Liver (tissue), 9 donors: Measurements from ENCODE around the gene SLC41A1. TPM values are rescaled to one million over a fixed set of nuclear protein-coding genes. Genes with fewer than 3 reads are reported as not detected.

Experiments
- DNase-seq: peaks from one replicate; pipeline ENCODE4 v3.0.0-alpha.2; 2017; ENCODE audit warnings: low spot score
- H3K27ac ChIP-seq, 2 donors: one replicate each; pipeline ENCODE4 v1.7.0; 2013; ENCODE audit warnings: inconsistent platforms in 2 of 2, low read length in 2 of 2, control low read depth in 1 of 2, low read depth in 1 of 2, mild to moderate bottlenecking in 1 of 2
- H3K27me3 ChIP-seq, 4 donors: one replicate each; pipeline versions ENCODE4 v1.6.1 to v1.7.0; 2013; ENCODE audit warnings: low read length in 3 of 4, inconsistent platforms in 1 of 4, mild to moderate bottlenecking in 1 of 4, moderate library complexity in 1 of 4; ENCODE audit not compliant: control insufficient read depth in 4 of 4, insufficient read depth in 4 of 4
- H3K36me3 ChIP-seq, 4 donors: one replicate each; pipeline versions ENCODE4 v1.6.1 to v1.7.0; 2013; ENCODE audit warnings: low read length in 3 of 4, mild to moderate bottlenecking in 3 of 4, low read depth in 1 of 4, moderate library complexity in 1 of 4; ENCODE audit not compliant: control insufficient read depth in 4 of 4, insufficient read depth in 3 of 4
- H3K4me1 ChIP-seq, 4 donors: one replicate each; pipeline versions ENCODE4 v1.6.1 to v1.7.0; 2013; ENCODE audit warnings: low read length in 3 of 4, mild to moderate bottlenecking in 3 of 4, moderate library complexity in 1 of 4; ENCODE audit not compliant: control insufficient read depth in 4 of 4, insufficient read depth in 4 of 4
- H3K4me3 ChIP-seq, 3 donors: one replicate each; pipeline versions ENCODE4 v1.6.1 to v1.7.0; 2013; ENCODE audit warnings: low read length in 3 of 3, control low read depth in 1 of 3, low read depth in 1 of 3, mild to moderate bottlenecking in 1 of 3
- H3K9ac ChIP-seq, 2 donors: one replicate each; pipeline ENCODE4 v1.7.0; 2013; ENCODE audit warnings: low read length in 2 of 2, mild to moderate bottlenecking in 2 of 2, moderate library complexity in 2 of 2, control low read depth in 1 of 2, low read depth in 1 of 2
- H3K9me3 ChIP-seq, 4 donors: one replicate each; pipeline versions ENCODE4 v1.6.1 to v1.7.0; 2013; ENCODE audit warnings: low read length in 3 of 4; ENCODE audit not compliant: control insufficient read depth in 4 of 4
- EGR1 ChIP-seq, 2 donors: IDR thresholded peaks; 2 replicates each; pipeline ENCODE4 v1.6.1; 2016 to 2018; ENCODE audit warnings: antibody characterized with exemption in 2 of 2, low read depth in 2 of 2
- FOXA1 ChIP-seq: IDR thresholded peaks from 2 replicates; pipeline ENCODE4 v1.6.1; 2016; ENCODE audit warnings: antibody characterized with exemption
- FOXA2 ChIP-seq: IDR thresholded peaks from 2 replicates; pipeline ENCODE4 v1.6.1; 2016; ENCODE audit warnings: antibody characterized with exemption
- GABPA ChIP-seq, 2 donors: IDR thresholded peaks in 1 of 2; conservative IDR thresholded peaks in 1 of 2; 2 replicates each; pipeline ENCODE4 v1.6.1; 2016; ENCODE audit warnings: antibody characterized with exemption in 2 of 2, mild to moderate bottlenecking in 1 of 2, moderate library complexity in 1 of 2
- HNF4A ChIP-seq, 2 donors: conservative IDR thresholded peaks; 2 replicates each; pipeline ENCODE4 v1.6.1; 2016; ENCODE audit warnings: antibody characterized with exemption in 2 of 2, mild to moderate bottlenecking in 2 of 2
- HNF4G ChIP-seq: IDR thresholded peaks from 2 replicates; pipeline ENCODE4 v1.6.1; 2016; ENCODE audit warnings: antibody characterized with exemption
- JUND ChIP-seq, 2 donors: IDR thresholded peaks; 2 replicates each; pipeline ENCODE4 v1.6.1; 2016; ENCODE audit warnings: antibody characterized with exemption in 2 of 2
- NR2F2 ChIP-seq: IDR thresholded peaks from 2 replicates; pipeline ENCODE4 v1.6.1; 2016; ENCODE audit warnings: antibody characterized with exemption
- RAD21 ChIP-seq, 2 donors: IDR thresholded peaks; 2 replicates each; pipeline ENCODE4 v1.6.1; 2016; ENCODE audit warnings: antibody characterized with exemption in 2 of 2, mild to moderate bottlenecking in 2 of 2
- RXRA ChIP-seq, 2 donors: IDR thresholded peaks; 2 replicates each; pipeline ENCODE4 v1.6.1; 2017 to 2018; ENCODE audit warnings: antibody characterized with exemption in 2 of 2, mild to moderate bottlenecking in 1 of 2
- TAF1 ChIP-seq: conservative IDR thresholded peaks from 2 replicates; pipeline ENCODE4 v1.6.1; 2016; ENCODE audit warnings: antibody characterized with exemption, mild to moderate bottlenecking
- YY1 ChIP-seq: IDR thresholded peaks from 2 replicates; pipeline ENCODE4 v1.6.1; 2016; ENCODE audit warnings: antibody characterized with exemption, mild to moderate bottlenecking
- WGBS: extraction: QIAGEN DNeasy Blood & Tissue Kit; methylation state at CpG from one replicate; pipeline ENCODE4 v1.1.7; 2013; 5-methylcytosine and 5-hydroxymethylcytosine counted together
- polyA plus RNA-seq, 2 donors: library from polyadenylated mRNA; stranded (reverse) in 1 of 2; unstranded in 1 of 2; fragments of 200-250 nt in 1 of 2; fragments of >200 nt in 1 of 2; fragmentation: Nextera tagmentation in 1 of 2; extraction: Ambion mirVana in 1 of 2; gene quantifications; one replicate each; pipeline versions ENCODE4 v1.2.1 to v1.2.3, GENCODE V29; 2013 to 2015
- total RNA-seq, 2 donors: library from RNA; depleted of rRNA; stranded (reverse); fragments of >200 nt; gene quantifications; one replicate each; pipeline ENCODE4 v1.2.3, GENCODE V29; 2014
- TF ChIP-seq, protein P1 (sequence below): IDR thresholded peaks from 2 replicates; pipeline ENCODE4 v1.6.1; 2016; ENCODE audit warnings: antibody characterized with exemption
- TF ChIP-seq, protein P2 (sequence below): fragments of 150-350 bp; IDR thresholded peaks from 2 replicates; pipeline ENCODE4 v1.5.1; 2017; ENCODE audit warnings: improper control_type of control experiment, low read depth, low read length; ENCODE audit not compliant: missing input control
- TF ChIP-seq, protein P3 (sequence below): IDR thresholded peaks from 2 replicates; pipeline ENCODE4 v1.6.1; 2016; ENCODE audit warnings: antibody characterized with exemption
- TF ChIP-seq, protein P4 (sequence below): IDR thresholded peaks from 2 replicates; pipeline ENCODE4 v1.6.1; 2016; ENCODE audit warnings: antibody characterized with exemption
- TF ChIP-seq, protein P5 (sequence below): IDR thresholded peaks from 2 replicates; pipeline ENCODE4 v1.6.1; 2016; ENCODE audit warnings: antibody characterized with exemption, mild to moderate bottlenecking
- donor health status: healthy.
- donor health status: healthy.
- donor health status: healthy.
- donor health status: healthy.
- donor health status: healthy.

Gene SLC41A1
- total and polyA plus RNA-seq, 4 donors = 2.6 to 9.1 (median 4.1) TPM

DNA sequence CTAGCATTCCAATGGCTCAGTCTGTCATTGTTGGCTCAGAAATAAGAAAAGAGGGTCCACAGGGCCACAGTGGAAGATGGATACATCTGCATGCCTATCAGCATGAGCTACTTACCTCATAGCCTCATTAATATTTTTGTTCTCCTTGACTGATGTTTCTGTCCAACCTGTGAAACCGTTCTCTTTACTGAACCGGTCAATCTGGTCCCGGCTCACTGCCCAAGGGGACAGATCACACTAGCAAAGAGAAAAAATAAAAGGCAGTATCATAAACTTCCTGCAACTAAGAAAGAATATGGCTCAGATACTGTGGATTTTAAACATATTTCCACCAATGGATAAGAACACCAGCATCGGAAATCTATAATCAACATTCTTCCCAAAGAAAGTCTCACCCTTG is 42.4 kb downstream of the SLC41A1 start:
- no peak for DNase-seq
- Histone ChIP-seq H3K9me3 (no peaks in the 10 kb centered on the region), H3K27me3 (no peaks in the 10 kb centered on the region), H3K9ac (no peak overlapping the region), H3K4me1 (peaks cover 0 to 6% (median 4%) of the 10 kb centered on the region in 4 donors), H3K27ac (no peak overlapping the region), H3K36me3 (peaks cover 0 to 9% (median 4%) of the 10 kb centered on the region in 4 donors), H3K4me3 (no peak overlapping the region)
- TF ChIP-seq, protein P1, sequence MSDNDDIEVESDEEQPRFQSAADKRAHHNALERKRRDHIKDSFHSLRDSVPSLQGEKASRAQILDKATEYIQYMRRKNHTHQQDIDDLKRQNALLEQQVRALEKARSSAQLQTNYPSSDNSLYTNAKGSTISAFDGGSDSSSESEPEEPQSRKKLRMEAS = no peak
- TF ChIP-seq YY1 (no peak), RAD21 (IDR thresholded peaks at IDR 0.05) (no peak), TAF1 (no peak), RXRA (IDR thresholded peaks at IDR 0.05) (no peak), EGR1 (IDR thresholded peaks at IDR 0.05; ENCODE audit: low read depth in 2 of 2) (no peak), GABPA (IDR thresholded peaks at IDR 0.05 in 1 of 2, conservative IDR thresholded peaks at IDR 0.05 in 1 of 2) (no peak), FOXA1 (no peak), JUND (IDR thresholded peaks at IDR 0.05) (no peak), NR2F2 (no peak), HNF4A (conservative IDR thresholded peaks at IDR 0.05) (no peak)
- TF ChIP-seq, protein P2, sequence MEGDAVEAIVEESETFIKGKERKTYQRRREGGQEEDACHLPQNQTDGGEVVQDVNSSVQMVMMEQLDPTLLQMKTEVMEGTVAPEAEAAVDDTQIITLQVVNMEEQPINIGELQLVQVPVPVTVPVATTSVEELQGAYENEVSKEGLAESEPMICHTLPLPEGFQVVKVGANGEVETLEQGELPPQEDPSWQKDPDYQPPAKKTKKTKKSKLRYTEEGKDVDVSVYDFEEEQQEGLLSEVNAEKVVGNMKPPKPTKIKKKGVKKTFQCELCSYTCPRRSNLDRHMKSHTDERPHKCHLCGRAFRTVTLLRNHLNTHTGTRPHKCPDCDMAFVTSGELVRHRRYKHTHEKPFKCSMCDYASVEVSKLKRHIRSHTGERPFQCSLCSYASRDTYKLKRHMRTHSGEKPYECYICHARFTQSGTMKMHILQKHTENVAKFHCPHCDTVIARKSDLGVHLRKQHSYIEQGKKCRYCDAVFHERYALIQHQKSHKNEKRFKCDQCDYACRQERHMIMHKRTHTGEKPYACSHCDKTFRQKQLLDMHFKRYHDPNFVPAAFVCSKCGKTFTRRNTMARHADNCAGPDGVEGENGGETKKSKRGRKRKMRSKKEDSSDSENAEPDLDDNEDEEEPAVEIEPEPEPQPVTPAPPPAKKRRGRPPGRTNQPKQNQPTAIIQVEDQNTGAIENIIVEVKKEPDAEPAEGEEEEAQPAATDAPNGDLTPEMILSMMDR = no peak
- TF ChIP-seq, protein P3, sequence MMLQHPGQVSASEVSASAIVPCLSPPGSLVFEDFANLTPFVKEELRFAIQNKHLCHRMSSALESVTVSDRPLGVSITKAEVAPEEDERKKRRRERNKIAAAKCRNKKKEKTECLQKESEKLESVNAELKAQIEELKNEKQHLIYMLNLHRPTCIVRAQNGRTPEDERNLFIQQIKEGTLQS = no peak
- 92% methylated on average over 4 of the region's 4 CpGs for WGBS

DNA sequence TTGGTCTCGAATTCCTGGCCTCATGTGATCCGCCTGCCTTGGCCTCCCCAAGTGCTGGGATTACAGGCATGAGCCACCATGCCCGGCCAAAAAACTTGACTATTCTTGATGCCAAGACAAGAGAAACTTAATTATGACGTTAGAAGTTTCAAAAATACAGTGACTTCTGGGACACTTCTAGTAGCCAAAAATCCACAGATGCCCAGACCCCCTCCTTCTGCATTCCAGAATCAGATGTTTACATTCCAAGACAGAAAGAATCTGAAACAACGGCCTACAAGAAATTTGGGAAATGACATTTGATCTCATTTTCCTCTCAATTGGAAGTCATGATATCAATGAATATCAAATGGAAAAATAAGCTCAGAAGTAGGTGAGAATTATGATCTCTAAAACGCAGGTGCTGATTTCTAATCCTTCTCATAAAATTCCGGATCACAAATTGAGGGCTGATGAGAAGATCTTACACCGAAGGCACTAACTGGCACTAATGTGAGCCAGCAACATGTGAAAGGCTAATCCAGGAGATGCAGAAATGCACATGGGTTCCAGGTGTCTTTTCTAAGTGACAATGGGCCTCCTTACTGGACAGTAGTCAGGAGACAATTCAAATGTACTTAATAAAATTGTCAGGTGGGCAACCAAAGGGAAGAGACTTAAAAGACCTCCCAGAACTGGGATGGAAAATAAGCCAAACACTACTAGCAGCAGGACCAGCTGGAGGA is 43.2 kb downstream of the SLC41A1 start:
- Histone ChIP-seq H3K9me3 (no peaks in the 10 kb centered on the region), H3K4me1 (peaks cover 0 to 6% (median 4%) of the 10 kb centered on the region in 4 donors), H3K9ac (no peak overlapping the region), H3K27ac (no peak overlapping the region), H3K4me3 (no peak overlapping the region), H3K27me3 (no peaks in the 10 kb centered on the region), H3K36me3 (peaks cover 0 to 9% (median 4%) of the 10 kb centered on the region in 4 donors)
- no peak for DNase-seq
- WGBS = 90% methylated on average over 8 of the region's 8 CpGs
- TF ChIP-seq, protein P3 = no peak
- TF ChIP-seq EGR1 (IDR thresholded peaks at IDR 0.05; ENCODE audit: low read depth in 2 of 2) = no peak
- no peak for TF ChIP-seq FOXA2
- TF ChIP-seq YY1 = no peak
- TF ChIP-seq RAD21 (IDR thresholded peaks at IDR 0.05) = no peak
- no peak for TF ChIP-seq NR2F2
- TF ChIP-seq HNF4A (conservative IDR thresholded peaks at IDR 0.05) = no peak
- TF ChIP-seq FOXA1 = no peak
- TF ChIP-seq HNF4G = no peak
- no peak for TF ChIP-seq RXRA (IDR thresholded peaks at IDR 0.05)
- TF ChIP-seq, protein P4, sequence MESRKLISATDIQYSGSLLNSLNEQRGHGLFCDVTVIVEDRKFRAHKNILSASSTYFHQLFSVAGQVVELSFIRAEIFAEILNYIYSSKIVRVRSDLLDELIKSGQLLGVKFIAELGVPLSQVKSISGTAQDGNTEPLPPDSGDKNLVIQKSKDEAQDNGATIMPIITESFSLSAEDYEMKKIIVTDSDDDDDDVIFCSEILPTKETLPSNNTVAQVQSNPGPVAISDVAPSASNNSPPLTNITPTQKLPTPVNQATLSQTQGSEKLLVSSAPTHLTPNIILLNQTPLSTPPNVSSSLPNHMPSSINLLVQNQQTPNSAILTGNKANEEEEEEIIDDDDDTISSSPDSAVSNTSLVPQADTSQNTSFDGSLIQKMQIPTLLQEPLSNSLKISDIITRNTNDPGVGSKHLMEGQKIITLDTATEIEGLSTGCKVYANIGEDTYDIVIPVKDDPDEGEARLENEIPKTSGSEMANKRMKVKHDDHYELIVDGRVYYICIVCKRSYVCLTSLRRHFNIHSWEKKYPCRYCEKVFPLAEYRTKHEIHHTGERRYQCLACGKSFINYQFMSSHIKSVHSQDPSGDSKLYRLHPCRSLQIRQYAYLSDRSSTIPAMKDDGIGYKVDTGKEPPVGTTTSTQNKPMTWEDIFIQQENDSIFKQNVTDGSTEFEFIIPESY = no peak
- TF ChIP-seq, protein P5, sequence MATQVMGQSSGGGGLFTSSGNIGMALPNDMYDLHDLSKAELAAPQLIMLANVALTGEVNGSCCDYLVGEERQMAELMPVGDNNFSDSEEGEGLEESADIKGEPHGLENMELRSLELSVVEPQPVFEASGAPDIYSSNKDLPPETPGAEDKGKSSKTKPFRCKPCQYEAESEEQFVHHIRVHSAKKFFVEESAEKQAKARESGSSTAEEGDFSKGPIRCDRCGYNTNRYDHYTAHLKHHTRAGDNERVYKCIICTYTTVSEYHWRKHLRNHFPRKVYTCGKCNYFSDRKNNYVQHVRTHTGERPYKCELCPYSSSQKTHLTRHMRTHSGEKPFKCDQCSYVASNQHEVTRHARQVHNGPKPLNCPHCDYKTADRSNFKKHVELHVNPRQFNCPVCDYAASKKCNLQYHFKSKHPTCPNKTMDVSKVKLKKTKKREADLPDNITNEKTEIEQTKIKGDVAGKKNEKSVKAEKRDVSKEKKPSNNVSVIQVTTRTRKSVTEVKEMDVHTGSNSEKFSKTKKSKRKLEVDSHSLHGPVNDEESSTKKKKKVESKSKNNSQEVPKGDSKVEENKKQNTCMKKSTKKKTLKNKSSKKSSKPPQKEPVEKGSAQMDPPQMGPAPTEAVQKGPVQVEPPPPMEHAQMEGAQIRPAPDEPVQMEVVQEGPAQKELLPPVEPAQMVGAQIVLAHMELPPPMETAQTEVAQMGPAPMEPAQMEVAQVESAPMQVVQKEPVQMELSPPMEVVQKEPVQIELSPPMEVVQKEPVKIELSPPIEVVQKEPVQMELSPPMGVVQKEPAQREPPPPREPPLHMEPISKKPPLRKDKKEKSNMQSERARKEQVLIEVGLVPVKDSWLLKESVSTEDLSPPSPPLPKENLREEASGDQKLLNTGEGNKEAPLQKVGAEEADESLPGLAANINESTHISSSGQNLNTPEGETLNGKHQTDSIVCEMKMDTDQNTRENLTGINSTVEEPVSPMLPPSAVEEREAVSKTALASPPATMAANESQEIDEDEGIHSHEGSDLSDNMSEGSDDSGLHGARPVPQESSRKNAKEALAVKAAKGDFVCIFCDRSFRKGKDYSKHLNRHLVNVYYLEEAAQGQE = no peak
- no peak for TF ChIP-seq GABPA (IDR thresholded peaks at IDR 0.05 in 1 of 2, conservative IDR thresholded peaks at IDR 0.05 in 1 of 2)
- TF ChIP-seq TAF1 = no peak
